Common myeloid progenitor, CD34-positive (primary cell): ENCODE measurements around the gene KRT9.

Experiments
- CTCF ChIA-PET: fragments of 350-600 bp; sonication (Branson Sonifier 250); formaldehyde crosslinking; loops from one replicate; lab custom pipeline; 2021; ENCODE audit warnings: antibody characterized with exemption; lab: Charles Lee
- POLR2A ChIA-PET: fragments of 350-600 bp; sonication (Branson Sonifier 250); formaldehyde crosslinking; loops from one replicate; lab custom pipeline; 2021; ENCODE audit warnings: antibody characterized with exemption; lab: Charles Lee
- DNase-seq, 3 donors: peaks; one replicate each; pipeline versions ENCODE4 v3.0.0 to v3.0.0-alpha.2; 2013
- H3K27ac ChIP-seq, 2 experiments: 1 replicate in 1 of 2; 2 replicates in 1 of 2; pipeline ENCODE4 v1.7.0; 2013; ENCODE audit warnings: inconsistent platforms in 2 of 2, low read length in 2 of 2, mild to moderate bottlenecking in 2 of 2, low read depth in 1 of 2, moderate library complexity in 1 of 2; ENCODE audit not compliant: severe bottlenecking in 2 of 2, insufficient read depth in 1 of 2, poor library complexity in 1 of 2
- H3K27me3 ChIP-seq, 5 experiments: replicated peaks in 2 of 5; 1 replicate in 3 of 5; 2 replicates in 2 of 5; pipeline versions ENCODE4 v1.6.1 to v1.7.0; 2013; ENCODE audit warnings: low read length in 4 of 5, mild to moderate bottlenecking in 2 of 5, moderate library complexity in 2 of 5, inconsistent platforms in 1 of 5; ENCODE audit not compliant: insufficient read depth in 5 of 5, control insufficient read depth in 4 of 5
- H3K36me3 ChIP-seq, 4 experiments: 1 replicate in 2 of 4; 2 replicates in 2 of 4; pipeline versions ENCODE4 v1.6.1 to v1.7.0; 2013; ENCODE audit warnings: low read length in 3 of 4, control low read depth in 1 of 4, mild to moderate bottlenecking in 1 of 4; ENCODE audit not compliant: control insufficient read depth in 4 of 4, insufficient read depth in 4 of 4
- H3K4me1 ChIP-seq, 4 experiments: 1 replicate in 3 of 4; 2 replicates in 1 of 4; pipeline versions ENCODE4 v1.6.1 to v1.7.1; 2013; ENCODE audit warnings: low read length in 3 of 4, mild to moderate bottlenecking in 3 of 4, control low read depth in 1 of 4, inconsistent platforms in 1 of 4, moderate library complexity in 1 of 4; ENCODE audit not compliant: control insufficient read depth in 4 of 4, insufficient read depth in 4 of 4; ENCODE audit errors: control extremely low read depth in 1 of 4
- H3K4me3 ChIP-seq, 7 experiments: 1 replicate in 4 of 7; 2 replicates in 3 of 7; pipeline versions ENCODE4 v1.5.1 to v1.7.0; 2013; ENCODE audit warnings: mild to moderate bottlenecking in 7 of 7, low read length in 6 of 7, moderate library complexity in 6 of 7, inconsistent platforms in 2 of 7, low read depth in 2 of 7, control low read depth in 1 of 7; ENCODE audit not compliant: insufficient read depth in 4 of 7, control insufficient read depth in 1 of 7; ENCODE audit errors: extremely low read depth in 1 of 7
- H3K9me3 ChIP-seq, 5 experiments: 1 replicate in 4 of 5; 2 replicates in 1 of 5; pipeline versions ENCODE4 v1.6.1 to v1.7.1; 2013; ENCODE audit warnings: low read length in 4 of 5, mild to moderate bottlenecking in 2 of 5, inconsistent platforms in 1 of 5, low read depth in 1 of 5, moderate library complexity in 1 of 5; ENCODE audit not compliant: control insufficient read depth in 4 of 5, insufficient read depth in 2 of 5; ENCODE audit errors: control extremely low read depth in 1 of 5
- WGBS: methylation state at CpG from one replicate; pipeline ENCODE4 v1.1.5; 2013; ENCODE audit not compliant: insufficient coverage; 5-methylcytosine and 5-hydroxymethylcytosine counted together

Gene KRT9

DNA sequence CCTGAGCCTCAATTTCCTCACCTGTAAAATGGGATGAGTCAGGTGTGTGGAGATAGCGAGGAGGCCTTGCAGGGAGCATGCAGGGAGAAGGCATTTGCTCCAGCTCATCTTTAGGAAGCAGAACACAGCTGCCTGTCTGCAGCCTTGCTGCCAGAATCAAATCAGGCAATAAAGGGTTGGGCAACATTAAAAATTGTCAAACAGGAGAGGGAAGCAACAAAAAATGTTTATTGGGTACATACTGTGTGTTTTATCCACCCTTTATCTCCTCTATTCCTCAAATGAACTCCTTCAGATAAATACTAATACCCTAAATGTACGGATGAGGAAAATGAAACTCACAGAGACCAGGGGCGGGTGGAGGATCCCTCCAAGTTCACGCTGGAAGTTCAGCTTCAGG is 28.5 kb upstream of the KRT9 start:
- H3K9me3 ChIP-seq = no peaks in the 10 kb centered on the region
- WGBS = 100% methylated on average over 1 of the region's 4 CpGs
- DNase-seq = no peak
- H3K36me3 ChIP-seq = no peaks in the 10 kb centered on the region
- CTCF ChIA-PET = interaction anchor here (1.4 to 2.2 kb wide), 2 partner anchors 51 to 744 kb away, joined by 4 to 6 read pairs; no protein-coding TSS in a partner anchor
- POLR2A ChIA-PET = no interaction called here
- no peaks in the 10 kb centered on the region for H3K4me1 ChIP-seq
- H3K4me3 ChIP-seq = no peak overlapping the region
- H3K27me3 ChIP-seq = no peaks in the 10 kb centered on the region
- H3K27ac ChIP-seq = no peak overlapping the region

DNA sequence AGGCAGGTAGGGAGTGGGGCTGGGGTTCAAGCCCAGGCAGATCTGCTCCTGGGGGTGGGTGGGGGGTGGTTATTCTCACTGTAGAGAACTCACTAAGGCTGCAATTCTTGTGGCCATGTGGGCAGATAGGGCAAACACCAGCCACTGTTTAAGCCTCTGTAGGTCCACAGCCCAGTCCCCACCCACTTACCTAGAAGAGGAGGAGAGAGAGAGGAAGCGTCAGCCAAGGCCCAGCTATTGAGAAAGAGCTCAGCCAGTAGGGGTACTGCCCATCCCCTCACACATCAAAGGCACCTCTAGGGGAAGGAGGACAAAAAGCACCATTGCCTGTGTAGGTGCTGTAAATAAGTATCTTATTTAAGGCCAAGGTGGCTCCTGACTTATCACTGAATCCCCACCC is 27.8 kb upstream of the KRT9 start:
- WGBS = no CpG with 5 or more reads among the region's 1 CpG
- CTCF ChIA-PET = no interaction called here
- H3K4me3 ChIP-seq = no peak overlapping the region
- peaks cover 0 to 3% (median 0%) of the 10 kb centered on the region in 5 experiments for H3K27me3 ChIP-seq
- DNase-seq = no peak
- POLR2A ChIA-PET = no interaction called here
- H3K27ac ChIP-seq = no peak overlapping the region
- no peaks in the 10 kb centered on the region for H3K9me3 ChIP-seq
- H3K4me1 ChIP-seq = no peaks in the 10 kb centered on the region
- H3K36me3 ChIP-seq = no peaks in the 10 kb centered on the region

DNA sequence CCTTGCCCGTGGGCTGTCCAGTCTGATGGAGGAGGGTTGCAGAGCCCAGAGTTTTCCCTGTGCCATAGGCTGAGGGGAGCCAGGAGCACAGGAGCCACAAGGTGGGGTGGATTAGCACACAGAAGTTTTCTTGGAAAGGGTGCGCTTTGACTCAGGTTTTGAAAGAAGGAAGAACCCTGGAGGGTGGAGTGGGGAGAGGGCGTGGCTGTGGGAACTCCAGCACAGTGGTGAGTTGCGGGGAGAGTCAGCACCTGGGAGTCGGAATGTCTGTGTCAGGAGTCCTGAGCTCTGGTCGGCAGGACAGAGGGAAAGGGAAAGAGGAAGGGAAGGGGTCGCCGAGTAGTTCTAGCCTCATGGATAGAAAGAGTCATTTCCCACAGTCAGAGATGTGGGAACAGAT is 23.7 kb upstream of the KRT9 start:
- Histone ChIP-seq H3K36me3 (no peaks in the 10 kb centered on the region), H3K4me3 (no peak overlapping the region), H3K27ac (no peak overlapping the region), H3K9me3 (no peaks in the 10 kb centered on the region), H3K27me3 (peaks cover 0 to 3% (median 0%) of the 10 kb centered on the region in 5 experiments), H3K4me1 (no peaks in the 10 kb centered on the region)
- POLR2A ChIA-PET = no interaction called here
- WGBS = 87% methylated on average over 5 of the region's 8 CpGs
- CTCF ChIA-PET = interaction anchor here (1.4 kb wide), 1 partner anchor 30 kb away, joined by 3 read pairs; no protein-coding TSS in a partner anchor
- DNase-seq = no peak

DNA sequence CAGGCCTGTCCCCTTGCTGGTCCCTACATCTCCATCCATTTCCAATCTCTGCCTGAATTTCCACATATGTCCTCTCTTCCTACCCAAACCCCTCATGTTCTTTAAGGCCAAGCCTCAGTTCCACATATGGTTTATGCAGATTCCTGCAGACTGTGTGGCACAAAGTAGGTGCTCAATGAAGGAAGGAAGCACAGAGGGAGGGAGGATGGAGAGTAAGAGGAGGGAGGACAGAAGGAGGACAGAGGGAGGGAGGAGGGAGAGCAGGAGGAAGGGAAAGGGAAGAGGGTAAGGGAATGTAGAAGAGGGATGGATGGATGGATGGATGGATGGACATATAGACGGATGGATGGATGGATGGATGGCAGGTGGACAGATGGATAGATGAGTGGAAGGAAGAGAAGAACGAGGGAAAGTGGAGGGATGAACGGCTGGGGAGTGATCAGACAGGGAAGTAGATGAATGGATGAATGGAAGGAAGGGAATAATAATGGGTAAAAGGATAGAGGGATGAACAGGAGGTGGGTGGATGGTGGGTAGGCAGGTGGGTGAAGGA is 22.6 kb upstream of the KRT9 start:
- peaks cover 0 to 3% (median 0%) of the 10 kb centered on the region in 5 experiments for H3K27me3 ChIP-seq
- H3K27ac ChIP-seq = no peak overlapping the region
- ChIA-PET POLR2A (no interaction called here), CTCF (interaction anchor here (1.1 to 1.4 kb wide), 2 partner anchors 29 to 54 kb away, joined by 3 read pairs; no protein-coding TSS in a partner anchor)
- H3K4me1 ChIP-seq = no peaks in the 10 kb centered on the region
- no peak for DNase-seq
- no peaks in the 10 kb centered on the region for H3K9me3 ChIP-seq
- 76% methylated on average over 2 of the region's 3 CpGs for WGBS
- no peak overlapping the region for H3K4me3 ChIP-seq
- H3K36me3 ChIP-seq = no peaks in the 10 kb centered on the region

DNA sequence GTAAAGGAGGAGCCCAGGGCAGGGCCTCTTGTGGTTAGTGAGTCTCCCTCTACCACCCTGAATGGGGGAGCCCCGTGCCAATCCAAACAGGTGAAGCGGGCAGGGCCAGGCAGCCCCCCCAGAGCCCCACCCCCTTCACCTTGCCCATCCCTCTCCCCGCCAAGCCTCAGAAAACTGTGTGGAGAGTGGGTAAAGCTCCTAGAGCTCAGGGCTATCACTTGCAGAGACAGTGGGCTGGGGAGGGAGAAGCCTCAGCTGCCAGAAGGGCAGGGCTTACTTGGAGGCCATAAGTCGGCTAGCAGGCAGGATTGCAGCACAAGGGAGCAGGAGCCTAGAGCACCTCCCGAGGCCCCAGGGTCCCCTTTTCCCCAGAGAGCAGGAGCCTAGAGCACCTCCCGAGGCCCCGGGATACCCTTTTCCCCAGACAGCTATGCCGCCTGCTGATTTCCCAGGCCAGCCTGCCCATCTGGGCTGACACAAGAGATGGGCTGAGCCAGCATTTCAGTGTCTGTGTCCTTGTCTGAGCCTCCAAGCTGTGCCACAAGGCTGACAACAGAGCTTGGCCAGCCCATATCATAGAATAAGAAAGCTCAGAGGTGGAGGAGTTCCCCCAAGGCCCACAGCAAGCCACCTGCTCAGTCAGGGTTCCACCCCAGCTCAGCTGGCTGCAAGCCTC is 21.6 kb upstream of the KRT9 start:
- ChIA-PET POLR2A (no interaction called here), CTCF (no interaction called here)
- WGBS = 86% methylated on average over 5 of the region's 8 CpGs
- H3K4me1 ChIP-seq = no peaks in the 10 kb centered on the region
- H3K9me3 ChIP-seq = no peaks in the 10 kb centered on the region
- H3K27me3 ChIP-seq = peaks cover 0 to 3% (median 0%) of the 10 kb centered on the region in 5 experiments
- no peak overlapping the region for H3K27ac ChIP-seq
- DNase-seq = no peak
- no peak overlapping the region for H3K4me3 ChIP-seq
- H3K36me3 ChIP-seq = no peaks in the 10 kb centered on the region

DNA sequence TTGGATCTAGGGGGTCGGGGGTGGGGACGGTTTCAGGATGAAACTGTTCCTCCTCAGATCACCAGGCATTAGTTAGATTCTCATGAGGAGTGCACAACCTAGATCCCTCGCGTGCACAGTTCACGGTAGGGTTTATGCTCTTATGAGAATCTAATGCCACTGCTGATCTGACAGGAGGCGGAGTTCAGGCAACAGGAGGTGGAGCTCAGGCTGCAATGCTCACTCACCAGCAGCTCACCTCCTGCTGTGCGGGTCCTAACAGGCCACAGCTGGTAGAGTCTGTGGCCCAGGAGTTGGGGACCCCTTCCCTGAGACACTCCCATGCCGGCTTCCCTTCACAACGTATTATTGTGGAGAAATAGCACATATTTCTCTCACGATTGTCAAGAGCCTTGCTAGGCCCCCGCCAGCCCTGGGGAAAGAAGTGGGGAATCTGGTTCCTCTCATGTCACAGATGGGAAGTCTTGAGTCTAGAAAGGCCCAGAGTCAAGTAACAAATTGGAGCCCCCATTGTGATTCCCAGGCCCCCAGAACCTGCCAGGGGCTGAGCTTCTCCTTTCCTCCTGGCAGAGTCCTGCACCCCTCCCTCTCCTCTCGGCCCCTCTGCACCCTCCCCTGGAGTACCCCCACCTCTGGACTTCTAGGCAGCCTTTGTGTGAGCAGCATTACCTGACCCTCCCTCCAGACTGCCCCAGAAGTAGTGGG is 20.9 kb upstream of the KRT9 start:
- H3K36me3 ChIP-seq = no peaks in the 10 kb centered on the region
- no peak overlapping the region for H3K27ac ChIP-seq
- H3K9me3 ChIP-seq = no peaks in the 10 kb centered on the region
- no peak overlapping the region for H3K4me3 ChIP-seq
- ChIA-PET CTCF (no interaction called here), POLR2A (no interaction called here)
- no peak for DNase-seq
- H3K4me1 ChIP-seq = no peaks in the 10 kb centered on the region
- WGBS = 93% methylated on average over 9 of the region's 12 CpGs
- H3K27me3 ChIP-seq = peaks cover 0 to 3% (median 0%) of the 10 kb centered on the region in 5 experiments

DNA sequence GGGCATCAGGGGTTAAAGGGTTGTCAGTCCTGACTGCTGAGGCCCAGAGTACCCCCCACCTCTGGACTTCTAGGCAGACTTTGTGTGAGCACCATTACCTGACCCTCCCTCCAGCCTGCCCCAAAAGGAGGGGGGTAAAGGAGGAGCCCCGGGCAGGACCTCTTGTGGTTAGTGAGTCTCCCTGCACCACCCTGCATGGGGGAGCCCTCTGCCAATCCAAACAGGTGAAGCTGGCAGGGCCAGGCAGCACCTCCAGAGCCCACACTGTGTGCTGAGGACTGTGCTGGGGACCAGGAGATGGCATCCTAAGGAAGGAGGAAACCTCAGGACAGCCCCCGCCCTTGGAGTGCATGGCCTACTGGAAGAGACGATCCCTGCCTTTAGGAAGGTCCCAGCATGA is 17.4 kb upstream of the KRT9 start:
- Histone ChIP-seq H3K27ac (no peak overlapping the region), H3K4me3 (no peak overlapping the region)
- 60% methylated on average over 2 of the region's 3 CpGs for WGBS

More for the DNA sequence above, 17.4 kb upstream of the KRT9 start:
- no peaks in the 10 kb centered on the region for H3K9me3 ChIP-seq
- H3K4me1 ChIP-seq = no peaks in the 10 kb centered on the region
- POLR2A ChIA-PET = no interaction called here
- no peaks in the 10 kb centered on the region for H3K36me3 ChIP-seq
- DNase-seq = no peak
- H3K27me3 ChIP-seq = peaks cover 0 to under 1% (median 0%) of the 10 kb centered on the region in 5 experiments
- CTCF ChIA-PET = interaction anchor here (0.8 kb wide), 1 partner anchor 39 kb away, joined by 3 read pairs; no protein-coding TSS in a partner anchor
